GM23338 (cell line): ENCODE measurements around the gene SCN2B. TPM values are rescaled to one million over a fixed set of nuclear protein-coding genes. Genes with fewer than 3 reads are reported as not detected.

Source experiments
- polyA plus RNA-seq: library from polyadenylated mRNA; unstranded; fragments of >200 nt; fragmentation: Nextera tagmentation; extraction: Ambion mirVana; gene quantifications from 2 replicates; pipeline ENCODE4 v1.2.1, GENCODE V29; 2016
- small RNA-seq: library from RNA; depleted of rRNA; stranded (forward); fragments of <200 nt; gene quantifications from one replicate; pipeline ENCODE3, GENCODE V24; 2014; ENCODE audit warnings: low replicate concordance
- total RNA-seq: library from RNA; depleted of rRNA; stranded (reverse); fragments of >200 nt; shearing (Covaris generic); gene quantifications from 2 replicates; pipeline ENCODE4 v1.2.3, GENCODE V29; 2014; rRNA removed

Gene SCN2B
- total and polyA plus RNA-seq, 2 experiments from 2014 or later = 0.03 TPM; not detected in 1

Small RNA genes within 50 kb of the gene (small RNA-seq; reads per million reads assigned to genes)
- gene HSPE1P18 = not detected

Other genes starting within 250 kb of the SCN2B start
- 0.08 and 0.31 TPM in 2 replicates for gene TMPRSS13, start 247.2 kb downstream of the SCN2B start, total RNA-seq
- 0.10 TPM in 1 of 2 replicates, not detected in the other for gene TMPRSS13, start 247.2 kb downstream of the SCN2B start, polyA plus RNA-seq
- 0.10 and 0.23 TPM in 2 replicates for gene IL10RA, start 190.2 kb downstream of the SCN2B start, total RNA-seq
- gene IL10RA, start 190.2 kb downstream of the SCN2B start, polyA plus RNA-seq = not detected in 2 replicates
- gene TMPRSS4, start 99.6 kb downstream of the SCN2B start, total RNA-seq = 0.04 and 0.10 TPM in 2 replicates
- gene TMPRSS4, start 99.6 kb downstream of the SCN2B start, polyA plus RNA-seq = 0.35 and 0.58 TPM in 2 replicates
- gene SMIM35, start 89.7 kb downstream of the SCN2B start, total RNA-seq = not detected in 2 replicates
- gene SMIM35, start 89.7 kb downstream of the SCN2B start, polyA plus RNA-seq = not detected in 2 replicates
- gene SCN4B, start 23.8 kb downstream of the SCN2B start, total RNA-seq = 1.7 and 3.0 TPM in 2 replicates
- 0.16 and 0.45 TPM in 2 replicates for gene SCN4B, start 23.8 kb downstream of the SCN2B start, polyA plus RNA-seq
- 0.12 and 0.56 TPM in 2 replicates for gene JAML, start 48.4 kb upstream of the SCN2B start, total RNA-seq
- 0.26 and 1.0 TPM in 2 replicates for gene JAML, start 48.4 kb upstream of the SCN2B start, polyA plus RNA-seq
- gene MPZL3, start 75.7 kb upstream of the SCN2B start, total RNA-seq = 2.9 and 5.7 TPM in 2 replicates
- 0.92 and 1.3 TPM in 2 replicates for gene MPZL3, start 75.7 kb upstream of the SCN2B start, polyA plus RNA-seq
- 2.8 and 4.2 TPM in 2 replicates for gene MPZL2, start 87.7 kb upstream of the SCN2B start, total RNA-seq
- gene MPZL2, start 87.7 kb upstream of the SCN2B start, polyA plus RNA-seq = 2.1 and 2.6 TPM in 2 replicates
- gene CD3E, start 128.1 kb upstream of the SCN2B start, total RNA-seq = not detected in 2 replicates
- gene CD3E, start 128.1 kb upstream of the SCN2B start, polyA plus RNA-seq = not detected in 2 replicates
- not detected in 2 replicates for gene CD3D, start 166.1 kb upstream of the SCN2B start, total RNA-seq
- gene CD3D, start 166.1 kb upstream of the SCN2B start, polyA plus RNA-seq = not detected in 2 replicates
- not detected in 2 replicates for gene CD3G, start 167.7 kb upstream of the SCN2B start, total RNA-seq
- not detected in 2 replicates for gene CD3G, start 167.7 kb upstream of the SCN2B start, polyA plus RNA-seq
- 42.2 and 42.8 TPM in 2 replicates for gene UBE4A, start 183.0 kb upstream of the SCN2B start, total RNA-seq
- 9.9 and 11.8 TPM in 2 replicates for gene UBE4A, start 183.0 kb upstream of the SCN2B start, polyA plus RNA-seq
- gene ATP5MG, start 225.0 kb upstream of the SCN2B start, total RNA-seq = 41.7 and 50.1 TPM in 2 replicates
- gene ATP5MG, start 225.0 kb upstream of the SCN2B start, polyA plus RNA-seq = 987 and 1,075 TPM in 2 replicates